Small intestine (tissue), 7 donors: ENCODE measurements around the gene GTF3C5. TPM values are rescaled to one million over a fixed set of nuclear protein-coding genes. Genes with fewer than 3 reads are reported as not detected.
"Not testable (repeated sequence)": the region's sequence is repeated elsewhere in the genome, so short reads cannot be mapped to it uniquely, and the experiment has no call there.

ENCODE experiments used
- DNase-seq, 2 donors: peaks; one replicate each; pipeline versions ENCODE4 v3.0.0 to v3.0.0-alpha.2; 2013
- FAIRE-seq: peaks from 2 replicates; lab custom pipeline; 2012; peaks lifted over from hg19 to GRCh38; lab: Jason Lieb, UNC
- H3K27ac ChIP-seq, 3 donors: one replicate each; pipeline ENCODE4 v1.5.1; 2013; ENCODE audit warnings: low read length in 2 of 3, mild to moderate bottlenecking in 2 of 3, control low read depth in 1 of 3, inconsistent platforms in 1 of 3, low read depth in 1 of 3, moderate library complexity in 1 of 3
- H3K27me3 ChIP-seq, 3 donors: one replicate each; pipeline ENCODE4 v1.6.1; 2013; ENCODE audit warnings: low read length in 3 of 3, inconsistent platforms in 1 of 3; ENCODE audit not compliant: control insufficient read depth in 3 of 3, insufficient read depth in 3 of 3
- H3K36me3 ChIP-seq, 3 donors: one replicate each; pipeline ENCODE4 v1.6.1; 2013; ENCODE audit warnings: low read length in 3 of 3, inconsistent platforms in 1 of 3, low read depth in 1 of 3, mild to moderate bottlenecking in 1 of 3, moderate library complexity in 1 of 3; ENCODE audit not compliant: control insufficient read depth in 3 of 3, insufficient read depth in 2 of 3
- H3K4me1 ChIP-seq, 3 donors: one replicate each; pipeline ENCODE4 v1.6.1; 2013; ENCODE audit warnings: low read length in 2 of 3, inconsistent platforms in 1 of 3, low read depth in 1 of 3, mild to moderate bottlenecking in 1 of 3, moderate library complexity in 1 of 3; ENCODE audit not compliant: control insufficient read depth in 3 of 3, insufficient read depth in 2 of 3
- H3K4me3 ChIP-seq, 3 donors: one replicate each; pipeline ENCODE4 v1.5.1; 2013; ENCODE audit warnings: low read length in 3 of 3, control low read depth in 1 of 3, inconsistent platforms in 1 of 3, low read depth in 1 of 3, mild to moderate bottlenecking in 1 of 3, moderate library complexity in 1 of 3
- H3K9me3 ChIP-seq, 2 donors: one replicate each; pipeline ENCODE4 v1.6.1; 2013; ENCODE audit warnings: low read depth in 1 of 2, low read length in 1 of 2; ENCODE audit not compliant: control insufficient read depth in 2 of 2, insufficient read depth in 1 of 2
- WGBS, 3 donors: extraction: QIAGEN DNeasy Blood & Tissue Kit; methylation state at CpG; one replicate each; pipeline ENCODE4 v1.1.7; 2013; 5-methylcytosine and 5-hydroxymethylcytosine counted together
- polyA plus RNA-seq, 4 donors: library from polyadenylated mRNA; stranded (reverse) in 3 of 4; unstranded in 1 of 4; fragments of 200-250 nt in 3 of 4; fragments of 120-200 nt in 1 of 4; gene quantifications; one replicate each; pipeline versions ENCODE4 v1.2.1 to v1.2.3, GENCODE V29; 2013
- donor health status: healthy with polysubstance abuse.
- donor health status: control.
- donor health status: control.
- donor health status: Bipolar disorder and iron deficiency.
- donor health status: healthy.

Gene GTF3C5
- polyA plus RNA-seq, 4 donors: 37.3 to 56.0 (median 51.0) TPM

DNA sequence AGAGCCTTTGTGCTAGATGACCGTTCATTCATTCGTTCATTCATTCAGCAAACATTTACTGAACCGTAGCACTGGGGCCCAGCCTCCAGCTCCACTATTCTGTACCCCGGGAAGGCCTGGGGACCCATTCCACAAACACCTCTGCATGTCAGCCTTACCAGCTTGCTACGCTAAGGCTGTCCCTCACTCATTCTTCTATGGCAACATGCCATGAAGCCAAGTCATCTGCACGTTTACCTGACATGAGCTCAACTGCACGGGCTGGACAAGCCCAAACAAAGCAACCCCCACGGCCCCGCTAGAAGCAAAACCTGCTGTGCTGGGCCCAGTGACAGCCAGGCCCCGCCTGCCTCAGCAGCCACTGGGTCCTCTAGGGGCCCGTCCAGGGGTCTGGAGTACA, 37.0 kb downstream of the GTF3C5 start:
- Histone ChIP-seq H3K4me1 (no peaks in the 10 kb centered on the region), H3K4me3 (no peak overlapping the region), H3K27me3 (no peaks in the 10 kb centered on the region), H3K27ac (no peak overlapping the region), H3K9me3 (no peaks in the 10 kb centered on the region), H3K36me3 (peaks cover 0 to 55% (median 0%) of the 10 kb centered on the region in 3 donors)
- 76 to 85% (median 79%) methylated on average over 11 of the region's 11 CpGs for WGBS, 3 donors
- DNase-seq (no peak), FAIRE-seq (no peak)

DNA sequence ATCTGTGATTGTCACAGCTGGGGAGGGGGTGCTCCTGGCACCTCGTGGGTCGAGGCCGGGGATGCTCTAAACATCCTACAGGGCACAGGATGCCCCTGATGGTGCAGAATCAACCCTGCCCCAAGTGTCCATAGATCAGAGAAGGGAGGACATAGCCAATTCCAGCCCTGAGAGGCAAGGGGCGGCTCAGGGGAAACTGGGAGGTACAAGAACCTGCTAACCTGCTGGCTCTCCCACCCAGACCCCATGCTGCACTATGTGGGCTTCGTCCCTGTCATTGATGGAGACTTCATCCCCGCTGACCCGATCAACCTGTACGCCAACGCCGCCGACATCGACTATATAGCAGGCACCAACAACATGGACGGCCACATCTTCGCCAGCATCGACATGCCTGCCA, 37.6 kb downstream of the GTF3C5 start:
- DNase-seq, H3K27me3 ChIP-seq, H3K27ac ChIP-seq, FAIRE-seq, H3K4me1 ChIP-seq, H3K4me3 ChIP-seq, H3K9me3 ChIP-seq: not testable (repeated sequence)
- peaks cover 0 to 50% (median 0%) of the 10 kb centered on the region in 3 donors for H3K36me3 ChIP-seq
- 90 to 100% (median 100%) methylated on average over 1 to 3 of the region's 15 CpGs for WGBS, 3 donors

DNA sequence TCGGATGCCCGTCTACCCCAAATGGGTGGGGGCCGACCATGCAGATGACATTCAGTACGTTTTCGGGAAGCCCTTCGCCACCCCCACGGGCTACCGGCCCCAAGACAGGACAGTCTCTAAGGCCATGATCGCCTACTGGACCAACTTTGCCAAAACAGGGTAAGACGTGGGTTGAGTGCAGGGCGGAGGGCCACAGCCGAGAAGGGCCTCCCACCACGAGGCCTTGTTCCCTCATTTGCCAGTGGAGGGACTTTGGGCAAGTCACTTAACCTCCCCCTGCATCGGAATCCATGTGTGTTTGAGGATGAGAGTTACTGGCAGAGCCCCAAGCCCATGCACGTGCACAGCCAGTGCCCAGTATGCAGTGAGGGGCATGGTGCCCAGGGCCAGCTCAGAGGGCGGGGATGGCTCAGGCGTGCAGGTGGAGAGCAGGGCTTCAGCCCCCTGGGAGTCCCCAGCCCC, 39.7 kb downstream of the GTF3C5 start:
- not testable (repeated sequence) for FAIRE-seq, DNase-seq, H3K27me3 ChIP-seq, H3K4me3 ChIP-seq, H3K9me3 ChIP-seq, H3K27ac ChIP-seq
- Histone ChIP-seq H3K4me1 (peaks cover 0 to 14% (median 0%) of the 10 kb centered on the region in 3 donors), H3K36me3 (peaks cover 0 to 30% (median 0%) of the 10 kb centered on the region in 3 donors)
- WGBS, 3 donors: 82 to 93% (median 91%) methylated on average over 17 of the region's 17 CpGs

DNA sequence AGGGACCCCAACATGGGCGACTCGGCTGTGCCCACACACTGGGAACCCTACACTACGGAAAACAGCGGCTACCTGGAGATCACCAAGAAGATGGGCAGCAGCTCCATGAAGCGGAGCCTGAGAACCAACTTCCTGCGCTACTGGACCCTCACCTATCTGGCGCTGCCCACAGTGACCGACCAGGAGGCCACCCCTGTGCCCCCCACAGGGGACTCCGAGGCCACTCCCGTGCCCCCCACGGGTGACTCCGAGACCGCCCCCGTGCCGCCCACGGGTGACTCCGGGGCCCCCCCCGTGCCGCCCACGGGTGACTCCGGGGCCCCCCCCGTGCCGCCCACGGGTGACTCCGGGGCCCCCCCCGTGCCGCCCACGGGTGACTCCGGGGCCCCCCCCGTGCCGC, 40.2 kb downstream of the GTF3C5 start:
- not testable (repeated sequence) for DNase-seq, FAIRE-seq, H3K27me3 ChIP-seq, H3K4me3 ChIP-seq, H3K9me3 ChIP-seq, H3K27ac ChIP-seq
- Histone ChIP-seq H3K36me3 (peaks cover 0 to 27% (median 0%) of the 10 kb centered on the region in 3 donors), H3K4me1 (peaks cover 0 to 18% (median 0%) of the 10 kb centered on the region in 3 donors)
- WGBS, 3 donors: 86 to 91% (median 88%) methylated on average over 9 to 25 of the region's 31 CpGs

DNA sequence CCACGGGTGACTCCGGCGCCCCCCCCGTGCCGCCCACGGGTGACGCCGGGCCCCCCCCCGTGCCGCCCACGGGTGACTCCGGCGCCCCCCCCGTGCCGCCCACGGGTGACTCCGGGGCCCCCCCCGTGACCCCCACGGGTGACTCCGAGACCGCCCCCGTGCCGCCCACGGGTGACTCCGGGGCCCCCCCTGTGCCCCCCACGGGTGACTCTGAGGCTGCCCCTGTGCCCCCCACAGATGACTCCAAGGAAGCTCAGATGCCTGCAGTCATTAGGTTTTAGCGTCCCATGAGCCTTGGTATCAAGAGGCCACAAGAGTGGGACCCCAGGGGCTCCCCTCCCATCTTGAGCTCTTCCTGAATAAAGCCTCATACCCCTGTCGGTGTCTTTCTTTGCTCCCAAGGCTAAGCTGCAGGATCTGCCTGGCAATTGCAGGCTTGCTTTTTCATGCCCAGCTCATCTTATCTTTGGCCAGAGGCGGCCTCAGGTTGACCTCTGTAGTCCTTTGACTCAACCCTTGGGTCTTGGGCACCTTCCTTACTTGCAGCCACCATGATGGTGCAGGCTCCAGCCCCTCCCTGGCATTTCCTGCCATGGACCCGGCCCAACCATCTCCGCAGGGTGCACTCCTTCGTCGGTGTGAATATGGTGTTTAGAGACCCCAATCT, 40.8 kb downstream of the GTF3C5 start:
- H3K4me3 ChIP-seq: no peak overlapping the region
- 76 to 84% (median 81%) methylated on average over 14 to 33 of the region's 33 CpGs for WGBS, 3 donors
- DNase-seq: no peak

DNA sequence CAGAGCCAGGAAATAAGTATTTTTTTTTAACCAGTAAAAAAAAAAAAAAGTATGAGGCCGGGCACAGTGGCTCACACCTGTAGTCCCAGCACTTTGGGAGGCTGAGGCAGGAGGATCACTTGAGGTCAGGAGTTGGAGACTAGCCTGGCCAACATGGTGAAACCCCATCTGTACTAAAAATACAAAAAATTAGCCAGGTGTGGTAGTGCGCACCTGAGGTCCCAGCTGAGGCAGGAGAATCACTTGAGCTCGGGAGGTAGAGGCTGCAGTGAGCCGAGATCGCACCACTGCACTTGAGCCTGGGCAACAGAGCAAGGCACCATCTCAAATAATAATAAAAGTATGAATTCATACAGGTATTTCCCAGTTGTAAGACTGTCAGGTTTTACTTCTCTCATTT, 41.4 kb downstream of the GTF3C5 start:
- not testable (repeated sequence) for H3K9me3 ChIP-seq, H3K4me3 ChIP-seq, H3K27ac ChIP-seq, H3K27me3 ChIP-seq, FAIRE-seq, DNase-seq
- 88 to 92% (median 89%) methylated on average over 5 of the region's 5 CpGs for WGBS, 3 donors
- Histone ChIP-seq H3K36me3 (peaks cover 0 to 15% (median 0%) of the 10 kb centered on the region in 3 donors), H3K4me1 (peaks cover 0 to 30% (median 0%) of the 10 kb centered on the region in 3 donors)

More for the DNA sequence above, 40.8 kb downstream of the GTF3C5 start:
- Histone ChIP-seq H3K4me1 (peaks cover 0 to 24% (median 0%) of the 10 kb centered on the region in 3 donors), H3K27ac (no peak overlapping the region), H3K27me3 (no peaks in the 10 kb centered on the region), H3K9me3 (no peaks in the 10 kb centered on the region), H3K36me3 (peaks cover 0 to 21% (median 0%) of the 10 kb centered on the region in 3 donors)
- no peak for FAIRE-seq

DNA sequence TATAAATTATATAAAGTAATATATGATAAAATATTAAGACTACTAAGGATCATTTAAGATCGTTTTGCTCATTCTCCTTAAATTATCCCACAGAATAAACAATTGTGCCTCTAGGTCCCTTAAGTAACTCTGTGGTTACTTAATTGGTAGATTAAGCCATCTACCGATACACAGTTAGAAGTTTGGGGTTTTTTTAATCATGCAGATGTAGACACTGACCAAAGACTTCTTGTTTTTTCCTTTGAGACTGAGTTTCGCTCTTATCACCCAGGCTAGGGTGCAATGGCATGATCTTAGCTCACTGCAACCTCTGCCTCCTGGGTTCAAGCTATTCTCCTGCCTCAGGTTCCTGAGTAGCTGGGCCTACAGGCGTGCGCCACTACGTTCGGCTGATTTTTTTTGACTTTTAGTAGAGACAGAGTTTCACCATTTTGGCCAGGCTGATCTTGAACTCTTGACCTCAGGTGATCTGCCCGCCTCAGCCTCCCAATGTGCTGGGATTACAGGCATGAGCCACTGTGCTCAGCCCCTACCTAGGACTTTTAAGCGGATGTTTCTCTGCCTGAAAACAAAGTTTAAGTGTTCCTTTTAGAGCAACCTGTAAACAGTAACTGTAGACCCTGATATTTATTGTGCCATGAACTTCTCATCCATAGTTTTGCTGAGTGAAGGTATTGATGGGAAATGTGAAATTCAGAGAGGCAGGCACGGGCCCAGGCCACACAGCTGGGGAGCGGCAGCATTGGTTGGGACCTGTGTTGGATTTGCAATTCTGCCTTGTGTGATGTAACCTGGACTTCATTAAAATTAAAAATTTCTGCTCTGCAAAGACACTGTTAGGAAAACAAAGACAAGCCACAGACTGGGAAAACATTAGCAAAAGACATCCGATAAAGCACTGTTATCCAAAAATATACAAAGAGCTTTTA, 42.6 kb downstream of the GTF3C5 start:
- Histone ChIP-seq H3K36me3 (peaks cover 0 to 10% (median 0%) of the 10 kb centered on the region in 3 donors), H3K4me3 (no peak overlapping the region), H3K27me3 (no peaks in the 10 kb centered on the region), H3K4me1 (peaks cover 0 to 38% (median 0%) of the 10 kb centered on the region in 3 donors), H3K9me3 (no peaks in the 10 kb centered on the region), H3K27ac (no peak overlapping the region)
- 81 to 89% (median 85%) methylated on average over 12 of the region's 12 CpGs for WGBS, 3 donors
- DNase-seq: no peak
- FAIRE-seq: no peak

DNA sequence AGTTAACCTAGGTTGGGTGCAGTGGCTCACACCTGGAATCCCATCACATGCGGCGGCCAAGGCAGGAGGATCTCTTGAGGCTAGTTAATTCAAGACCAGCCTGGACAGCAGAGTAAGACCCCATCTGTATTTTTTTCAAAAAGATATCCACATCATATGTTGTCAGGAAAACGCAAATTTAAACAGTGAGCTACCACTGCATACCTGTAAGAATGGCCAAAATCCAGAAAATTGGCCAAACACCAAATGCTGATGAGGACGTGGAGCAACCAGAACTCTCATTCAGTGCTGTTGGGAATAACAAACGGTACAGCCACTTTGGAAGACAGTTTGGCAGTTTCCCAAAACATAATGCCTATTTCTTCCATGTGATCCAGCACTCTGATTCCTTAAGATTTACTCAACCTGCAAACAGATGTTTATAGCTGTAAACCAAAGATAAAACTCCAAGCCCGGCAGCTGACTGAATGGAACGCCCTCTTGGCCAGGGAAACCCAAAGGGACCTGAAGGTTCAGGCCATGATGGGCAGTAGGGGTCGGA, 43.4 kb downstream of the GTF3C5 start:
- peak; percentile 24 to 44 for DNase-seq
- no peak for FAIRE-seq
- Histone ChIP-seq H3K36me3 (peaks cover 0 to 10% (median 0%) of the 10 kb centered on the region in 3 donors), H3K27me3 (no peaks in the 10 kb centered on the region), H3K4me1 (peaks cover 0 to 38% (median 0%) of the 10 kb centered on the region in 3 donors), H3K9me3 (no peaks in the 10 kb centered on the region), H3K4me3 (no peak overlapping the region), H3K27ac (no peak overlapping the region)
- 33 to 51% (median 40%) methylated on average over 8 of the region's 8 CpGs for WGBS, 3 donors
